Transverse colon (tissue), 4 donors: ENCODE measurements around the gene CAMK1.

Experiments used
- CTCF ChIP-seq, 5 experiments: fragments of 200-600 bp in 3 of 5; fragments of 450-650 bp in 2 of 5; sonication (generic) in 3 of 5; IDR thresholded peaks; 1 replicate in 2 of 5; 2 replicates in 3 of 5; pipeline ENCODE4 v1.5.1; 2016 to 2017; ENCODE audit warnings: antibody characterized with exemption in 5 of 5, inconsistent platforms in 3 of 5, mild to moderate bottlenecking in 2 of 5, moderate library complexity in 1 of 5
- POLR2AphosphoS5 ChIP-seq, 3 donors: sonication (generic); formaldehyde crosslinking; IDR thresholded peaks; one replicate each; pipeline ENCODE4 v1.6.1; 2016; ENCODE audit warnings: antibody characterized with exemption in 3 of 3

- TF ChIP-seq CTCF (IDR thresholded peaks at IDR 0.05) (no peak), POLR2AphosphoS5 (IDR thresholded peaks at IDR 0.05) (no peak)
Measured at GRCh38 chr3:9762871-9763270, 6.9 kb downstream of the CAMK1 start.
